K562 (cell line): Measurements from ENCODE around the gene TRIM44. TPM values are rescaled to one million over a fixed set of nuclear protein-coding genes. Genes with fewer than 3 reads are reported as not detected.

Experiments used
- ATAC-seq: fragments of 200-7000 bp; cut with Tn5 transposase; 3 replicates; pipeline ENCODE4 v1.9.1; 2020; ENCODE audit warnings: moderate library complexity
- BruUV-seq: library from RNA; stranded (reverse); fragments of 400-500 nt; replicated peaks from 2 replicates; lab custom pipeline; 2021; lab: Mats Ljungman, UMichigan
- CTCF ChIA-PET: fragments of 300-600 bp; formaldehyde crosslinking; extraction: SDS; loops from one replicate; lab custom pipeline; 2021; ENCODE audit warnings: low intra/inter-chr PET ratio; lab: Yijun Ruan, JAX
- POLR2A ChIA-PET: fragments of 300-600, 350-650 bp; sonication (Branson Sonifier 250); formaldehyde crosslinking; extraction: SDS; loops from one replicate; lab custom pipeline; 2021; ENCODE audit warnings: antibody characterized with exemption, inconsistent platforms; lab: Yijun Ruan, JAX
- DNase-seq, 4 experiments: peaks; one replicate each; pipeline versions ENCODE4 v3.0.0 to v3.0.0-alpha.2; 2011 to 2018; ENCODE audit warnings: low spot score in 3 of 4, mixed read lengths in 3 of 4; ENCODE audit errors: extremely low read depth in 1 of 4
- FAIRE-seq: peaks from 2 replicates; lab custom pipeline; 2011; peaks lifted over from hg19 to GRCh38; lab: Jason Lieb, UNC
- H2AFZ ChIP-seq: 2 replicates; pipeline ENCODE4 v1.6.0; 2011; ENCODE audit warnings: low read depth, low read length, control low read depth, inconsistent platforms
- H3K27ac ChIP-seq: fragments of 200-600 bp; 3 replicates; pipeline ENCODE4 v1.8.0; 2011; ENCODE audit warnings: low read depth, mild to moderate bottlenecking, control low read depth, inconsistent platforms, low read length, moderate library complexity, mixed read lengths; ENCODE audit errors: extremely low read depth
- H3K27me3 ChIP-seq, 2 experiments: fragments of 300-600 bp in 1 of 2; 2 replicates in 1 of 2; 3 replicates in 1 of 2; pipeline versions ENCODE4 v1.6.0 to v1.8.0; 2011; ENCODE audit warnings: inconsistent platforms in 2 of 2, low read length in 2 of 2, mild to moderate bottlenecking in 1 of 2, mixed read lengths in 1 of 2, moderate library complexity in 1 of 2; ENCODE audit not compliant: control insufficient read depth in 2 of 2, insufficient read depth in 2 of 2
- H3K36me3 ChIP-seq: fragments of 300-600 bp; 3 replicates; pipeline ENCODE4 v1.8.0; 2011; ENCODE audit warnings: mild to moderate bottlenecking, low read length, inconsistent platforms; ENCODE audit not compliant: control insufficient read depth, insufficient read depth
- H3K4me1 ChIP-seq, 2 experiments: fragments of 200-600 bp in 1 of 2; replicated peaks in 1 of 2; 2 replicates in 1 of 2; 3 replicates in 1 of 2; pipeline versions ENCODE4 v1.5.1 to v1.8.0; 2011; ENCODE audit warnings: inconsistent platforms in 2 of 2, low read length in 2 of 2, mild to moderate bottlenecking in 1 of 2, mixed read lengths in 1 of 2, moderate library complexity in 1 of 2; ENCODE audit not compliant: control insufficient read depth in 2 of 2, insufficient read depth in 2 of 2
- H3K4me2 ChIP-seq: 2 replicates; pipeline ENCODE4 v1.6.1; 2011; ENCODE audit warnings: low read length, control low read depth, inconsistent platforms, mixed read lengths; ENCODE audit not compliant: insufficient read depth
- H3K4me3 ChIP-seq: fragments of 200-600 bp; sonication (generic), shearing (Covaris generic); 2 replicates; pipeline ENCODE4 v1.5.1; 2016; ENCODE audit warnings: control low read depth, inconsistent platforms
- H3K79me2 ChIP-seq: fragments of 200-600 bp; 3 replicates; pipeline ENCODE4 v1.8.0; 2011; ENCODE audit warnings: low read length, inconsistent platforms; ENCODE audit not compliant: control insufficient read depth, insufficient read depth
- H3K9ac ChIP-seq, 2 experiments: 2 replicates each; pipeline versions ENCODE4 v1.6.0 to v1.6.1; 2011; ENCODE audit warnings: low read depth in 2 of 2, low read length in 2 of 2, control low read depth in 1 of 2, inconsistent platforms in 1 of 2, mild to moderate bottlenecking in 1 of 2, mixed read lengths in 1 of 2; ENCODE audit not compliant: insufficient read depth in 1 of 2
- H3K9me1 ChIP-seq: one replicate; pipeline ENCODE4 v1.6.0; 2011; ENCODE audit warnings: inconsistent platforms, mild to moderate bottlenecking, low read length, moderate library complexity; ENCODE audit not compliant: control insufficient read depth, insufficient read depth
- H3K9me3 ChIP-seq: replicated peaks from 2 replicates; pipeline ENCODE4 v1.5.1; 2011; ENCODE audit warnings: low read depth, low read length, inconsistent platforms; ENCODE audit not compliant: control insufficient read depth, insufficient read depth
- H4K20me1 ChIP-seq: replicated peaks from 2 replicates; pipeline ENCODE4 v1.6.1; 2011; ENCODE audit warnings: low read length, inconsistent platforms, mixed read lengths; ENCODE audit not compliant: control insufficient read depth, insufficient read depth
- E2F6 ChIP-seq, 2 experiments: IDR thresholded peaks; 2 replicates each; pipeline ENCODE4 v1.6.1; 2011; ENCODE audit warnings: borderline replicate concordance in 1 of 2, control low read depth in 1 of 2, low read depth in 1 of 2, low read length in 1 of 2, mild to moderate bottlenecking in 1 of 2, mixed read lengths in 1 of 2, moderate library complexity in 1 of 2; ENCODE audit not compliant: insufficient read depth in 1 of 2, insufficient read length in 1 of 2, poor library complexity in 1 of 2, severe bottlenecking in 1 of 2; ENCODE audit errors: extremely low read depth in 1 of 2
- FOSL1 ChIP-seq: fragments of 200-800 bp; sonication (Bioruptor generic); conservative IDR thresholded peaks from 2 replicates; pipeline ENCODE4 v1.6.1; 2016; ENCODE audit warnings: missing genetic modification characterization, missing compliant biosample characterization
- TAF1 ChIP-seq: IDR thresholded peaks from 2 replicates; pipeline ENCODE4 v1.6.1; 2011; ENCODE audit warnings: mild to moderate bottlenecking, low read length, moderate library complexity; ENCODE audit not compliant: insufficient read depth, control insufficient read depth, severe bottlenecking; ENCODE audit errors: extremely low read depth
- WGBS: fragments of 100-300 bp; shearing (Covaris generic); methylation state at CpG from one replicate; pipeline ENCODE4 v1.1.6; 2016; ENCODE audit warnings: low coverage, mixed read lengths; ENCODE audit not compliant: insufficient coverage; ENCODE audit errors: missing lambda C conversion rate; 5-methylcytosine and 5-hydroxymethylcytosine counted together
- in situ Hi-C: fragments of 300-500 bp; cut with MboI; formaldehyde crosslinking; loops from 4 replicates; pipeline ENCODE4 v1.15.0; 2018; ENCODE audit warnings: inconsistent platforms, mixed read lengths
- intact Hi-C: fragments of 100-400 bp; cut with micrococcal nuclease; formaldehyde crosslinking; loops from 2 replicates; pipeline ENCODE4 v1.14.2; 2022
- polyA plus RNA-seq, 8 experiments: library from polyadenylated mRNA; depleted of rRNA in 4 of 8; stranded (reverse) in 5 of 8; unstranded in 3 of 8; fragments of >200 nt; fragmentation: Nextera tagmentation in 2 of 8; fragmentation: Illumina TruSeq in 1 of 8; extraction: Ambion mirVana in 2 of 8; extraction: Trizol in 1 of 8; gene quantifications; 2 replicates each; pipeline versions ENCODE4 v1.2.1 to v1.2.3, GENCODE V29; 2011 to 2014; ENCODE audit warnings: inconsistent platforms in 1 of 8, missing spikeins in 1 of 8
- total RNA-seq, 7 experiments: library from RNA; depleted of rRNA in 6 of 7; stranded (reverse); fragments of >200 nt in 6 of 7; fragmentation: Illumina TruSeq in 2 of 7; extraction: Trizol in 2 of 7; gene quantifications; 2 replicates each; pipeline versions ENCODE4 v1.2.1 to v1.2.3, GENCODE V29; 2011 to 2021; ENCODE audit warnings: low replicate concordance in 1 of 7

The TRIM44 gene
- total and polyA plus RNA-seq, 9 of the 15 experiments (the other 6 are each of a cell fraction or from before 2014, with no cell fraction given) = 8.3 to 105 (median 37.2) TPM

- 55% methylated on average over 7 of the region's 7 CpGs for WGBS
- ATAC-seq (no peak), DNase-seq (no peak), FAIRE-seq (no peak)
- intact Hi-C loops = no loop called here
- Histone ChIP-seq H3K36me3 (peaks cover 2% of the 10 kb centered on the region), H3K9ac (no peak overlapping the region), H3K4me2 (no peak overlapping the region), H3K4me3 (no peak overlapping the region), H3K27me3 (no peaks in the 10 kb centered on the region), H3K27ac (no peak overlapping the region), H3K79me2 (peaks cover 17% of the 10 kb centered on the region; the same call in 2 of the 3 replicates), H2AFZ (no peak overlapping the region), H3K9me3 (no peaks in the 10 kb centered on the region), H3K4me1 (peaks cover 0 to 9% of the 10 kb centered on the region in 2 experiments; a peak in 2 of 5 replicates), H4K20me1 (no peaks in the 10 kb centered on the region), H3K9me1 (no peaks in the 10 kb centered on the region)
- no peak for TF ChIP-seq E2F6 (IDR thresholded peaks at IDR 0.05; ENCODE audit: borderline replicate concordance in 1 of 2, extremely low read depth in 1 of 2, insufficient read depth in 1 of 2, insufficient read length in 1 of 2, low read depth in 1 of 2, low read length in 1 of 2, poor library complexity in 1 of 2, severe bottlenecking in 1 of 2)
- no peak for TF ChIP-seq TAF1
- TF ChIP-seq FOSL1 = 0 out of 2 replicates have a peak, but pooled peaks have one; percentile 18
- ChIA-PET POLR2A (interaction anchor here (0.6 kb wide), 1 partner anchor 239 kb away, joined by 3 read pairs; no protein-coding TSS in a partner anchor), CTCF (no interaction called here)
- BruUV-seq = no TSS peak
- in situ Hi-C loops = no loop called here
Measured at GRCh38 chr11:35780951-35781860, 118.6 kb downstream of the TRIM44 start.
